ENCODE results near the gene SLC44A4.

DNA sequence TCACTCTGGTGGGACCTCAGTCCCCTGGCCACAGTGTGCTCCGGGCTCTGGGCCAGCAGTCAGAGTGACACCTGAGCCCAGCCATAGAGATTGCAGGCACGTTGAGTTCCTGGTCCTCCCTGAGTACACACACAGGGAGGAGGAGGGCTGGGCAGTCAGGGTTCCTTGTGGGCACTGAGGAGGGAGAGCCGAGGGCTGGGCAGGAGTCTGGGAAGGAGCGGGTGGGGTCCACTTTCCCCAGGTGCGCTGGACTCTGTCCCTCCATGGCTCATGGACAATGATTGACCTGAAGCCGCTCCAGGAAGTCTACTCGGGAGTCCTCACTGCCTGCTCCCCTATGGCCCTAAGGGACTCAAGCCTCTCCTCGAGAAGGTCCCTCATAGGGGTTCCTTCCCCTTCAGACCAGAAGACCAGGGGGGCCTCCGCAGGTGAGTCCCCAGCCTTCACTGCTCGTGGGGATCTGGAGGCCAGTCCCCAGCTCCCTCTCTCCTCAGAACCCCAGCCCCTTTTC, 1.1 kb downstream of the SLC44A4 start:
- TF ChIP-seq, protein P1, sequence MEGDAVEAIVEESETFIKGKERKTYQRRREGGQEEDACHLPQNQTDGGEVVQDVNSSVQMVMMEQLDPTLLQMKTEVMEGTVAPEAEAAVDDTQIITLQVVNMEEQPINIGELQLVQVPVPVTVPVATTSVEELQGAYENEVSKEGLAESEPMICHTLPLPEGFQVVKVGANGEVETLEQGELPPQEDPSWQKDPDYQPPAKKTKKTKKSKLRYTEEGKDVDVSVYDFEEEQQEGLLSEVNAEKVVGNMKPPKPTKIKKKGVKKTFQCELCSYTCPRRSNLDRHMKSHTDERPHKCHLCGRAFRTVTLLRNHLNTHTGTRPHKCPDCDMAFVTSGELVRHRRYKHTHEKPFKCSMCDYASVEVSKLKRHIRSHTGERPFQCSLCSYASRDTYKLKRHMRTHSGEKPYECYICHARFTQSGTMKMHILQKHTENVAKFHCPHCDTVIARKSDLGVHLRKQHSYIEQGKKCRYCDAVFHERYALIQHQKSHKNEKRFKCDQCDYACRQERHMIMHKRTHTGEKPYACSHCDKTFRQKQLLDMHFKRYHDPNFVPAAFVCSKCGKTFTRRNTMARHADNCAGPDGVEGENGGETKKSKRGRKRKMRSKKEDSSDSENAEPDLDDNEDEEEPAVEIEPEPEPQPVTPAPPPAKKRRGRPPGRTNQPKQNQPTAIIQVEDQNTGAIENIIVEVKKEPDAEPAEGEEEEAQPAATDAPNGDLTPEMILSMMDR (IDR thresholded peaks at IDR 0.05; ENCODE audit: control extremely low read depth in 1 of 3, insufficient read depth in 1 of 3, low read depth in 1 of 3, low read length in 3 of 3) = no peak
- TF ChIP-seq TCF12 (IDR thresholded peaks at IDR 0.05; ENCODE audit: low read depth, low read length) = no peak
- no peak for TF ChIP-seq TAF1 (IDR thresholded peaks at IDR 0.05; ENCODE audit: low read depth, low read length)
- TF ChIP-seq POLR2AphosphoS5 (IDR thresholded peaks at IDR 0.05; ENCODE audit: low read depth, low read length) = no peak
- no peak for TF ChIP-seq TBP (IDR thresholded peaks at IDR 0.05; ENCODE audit: low read depth, low read length)

Measured in H1 (cell line).